ENCODE results near the gene SMURF2. TPM values are rescaled to one million over a fixed set of nuclear protein-coding genes. Genes with fewer than 3 reads are reported as not detected.

Gene SMURF2
- total and polyA plus RNA-seq, 2 of the 4 experiments (the other 2 are of a cell fraction): 131 to 774 TPM

GRCh38 chr17:64648234-64648633, 13.9 kb downstream of the SMURF2 start:
- no peaks in the 10 kb centered on the region for H3K9me3 ChIP-seq (ENCODE audit: control insufficient read depth, insufficient read depth, low read length)
- peaks cover 17% of the 10 kb centered on the region for H3K9me1 ChIP-seq (ENCODE audit: insufficient read depth, low read length)
- H4K20me1 ChIP-seq (ENCODE audit: insufficient read depth, low read length): peaks cover 95% of the 10 kb centered on the region
- H3K14ac ChIP-seq (replicated peaks; ENCODE audit: low read depth, low read length): peak overlapping the region; percentile 60; the same call in 1 of the 2 replicates
- whole genome bisulfite sequencing, 2 experiments (ENCODE audit: extremely low coverage in 2 of 2, insufficient read length in 1 of 2): no CpG with 5 or more reads among the region's 1 CpG
- no peak overlapping the region for H3K4me2 ChIP-seq (ENCODE audit: low read depth, low read length)
- no peak overlapping the region for H3K4ac ChIP-seq (ENCODE audit: low read depth, low read length)
- no peak overlapping the region for H2AK5ac ChIP-seq (ENCODE audit: low read depth, low read length)
- H3K9ac ChIP-seq (ENCODE audit: low read depth, low read length): 0 out of 2 replicates have a peak overlapping the region, but pooled peaks have one; percentile 15
- no peak overlapping the region for H2BK120ac ChIP-seq (ENCODE audit: low read depth, low read length)
- 0 out of 4 replicates have a peak overlapping the region, but pooled peaks of 1 of the 2 experiments have one; percentile 2 for H4K8ac ChIP-seq (ENCODE audit: low read depth in 2 of 2, low read length in 2 of 2)
- no TSS peak for BruUV-seq (replicated peaks)
- no peak overlapping the region for H2AFZ ChIP-seq (replicated peaks; ENCODE audit: low read length, poor library complexity)
- no peak for TF ChIP-seq POLR2A (IDR thresholded peaks at IDR 0.05; ENCODE audit: low read depth, low read length)
- no peak for TF ChIP-seq BHLHE40 (IDR thresholded peaks at IDR 0.05; ENCODE audit: low read depth, low read length)
- TF ChIP-seq NFE2L2 (IDR thresholded peaks at IDR 0.05; ENCODE audit: low read depth, low read length): no peak
- peaks cover 0 to 23% of the 10 kb centered on the region in 2 experiments; a peak in 2 of 4 replicates for H3K79me1 ChIP-seq (ENCODE audit: low read depth in 1 of 2, low read length in 2 of 2)
- ChIA-PET CTCF (no interaction called here), POLR2A (ENCODE audit: unreplicated experiment) (interaction anchor here (0.6 kb wide), 1 partner anchor 103 kb away, joined by 4 read pairs; no protein-coding TSS in a partner anchor)
- peaks cover 31% of the 10 kb centered on the region for H3K36me3 ChIP-seq (ENCODE audit: control insufficient read depth, insufficient read depth, low read length)
- H2BK20ac ChIP-seq (ENCODE audit: low read depth, low read length): no peak overlapping the region
- H3K56ac ChIP-seq (ENCODE audit: extremely low read depth, insufficient read depth, low read length): no peak overlapping the region
- no peak overlapping the region for H4K5ac ChIP-seq (ENCODE audit: low read depth, low read length)
- no peak overlapping the region for H4K91ac ChIP-seq (ENCODE audit: insufficient read depth, low read depth, low read length)
- dilution Hi-C loops (cut with HindIII; ENCODE audit: low sequenced_read_pairs, unreplicated experiment): no loop called here
- H2BK5ac ChIP-seq (ENCODE audit: low read depth, low read length, poor library complexity, severe bottlenecking): no peak overlapping the region
- peak overlapping the region; percentile 72; the same call in 1 of the 2 replicates for H3K23ac ChIP-seq (ENCODE audit: low read depth, low read length)
- ATAC-seq (ENCODE audit: low read depth): no peak
- no peak overlapping the region for H3K18ac ChIP-seq (ENCODE audit: low read depth, low read length)
- intact Hi-C loops (cut with micrococcal nuclease): loop anchor here (2.0 to 5.0 kb wide), 3 partner anchors 81 to 227 kb away; no protein-coding TSS in a partner anchor
- H2BK15ac ChIP-seq (ENCODE audit: low read depth, low read length): no peak overlapping the region
- no peaks in the 10 kb centered on the region for H3K27me3 ChIP-seq (ENCODE audit: control insufficient read depth, insufficient read depth, low read length)
- peak overlapping the region; percentile 7; the same call in 1 of the 2 replicates for H3K27ac ChIP-seq (ENCODE audit: insufficient read depth, low read length)
- no peak overlapping the region for H2AK9ac ChIP-seq (replicated peaks; ENCODE audit: low read depth, low read length, poor library complexity)
- no peak for DNase-seq
- peaks cover 3% of the 10 kb centered on the region for H3K4me1 ChIP-seq (ENCODE audit: control insufficient read depth, insufficient read depth, low read length)
- no peak overlapping the region for H3K4me3 ChIP-seq (ENCODE audit: insufficient read depth, low read depth, low read length)
- in situ Hi-C loops (cut with MboI; ENCODE audit: low sequenced_read_pairs): loop anchor here (25.0 kb wide), 1 partner anchor 336 kb away; no protein-coding TSS in a partner anchor

Data from IMR-90 (cell line).